ENCODE measurements around the gene MFAP3L. TPM values are rescaled to one million over a fixed set of nuclear protein-coding genes. Genes with fewer than 3 reads are reported as not detected.

MFAP3L gene
- total RNA-seq, 2 donors from 2014 or later: 2.4 to 4.7 TPM

DNA sequence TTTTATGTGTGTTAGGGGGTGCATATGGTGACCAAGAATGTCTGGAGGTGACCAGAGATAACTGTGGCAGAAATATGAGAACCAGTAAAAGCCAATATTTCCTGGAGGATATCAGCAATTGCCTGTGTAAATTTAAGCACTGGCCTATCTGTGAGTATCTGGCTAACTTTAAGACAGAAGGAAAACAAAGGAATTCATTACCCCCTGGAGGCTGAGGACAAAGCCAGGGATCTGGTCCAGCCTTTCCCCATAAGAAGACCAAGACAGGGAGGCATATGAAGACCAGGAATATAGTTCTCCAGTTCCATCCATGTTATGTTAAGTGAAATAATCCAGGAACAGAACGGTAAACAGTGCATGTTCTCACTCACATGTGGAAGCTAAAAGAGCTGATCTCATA is 49.2 kb downstream of the MFAP3L start:
- Histone ChIP-seq H3K36me3 (no peaks in the 10 kb centered on the region), H3K9ac (ENCODE audit: low read depth in 2 of 2, low read length in 2 of 2) (no peak overlapping the region), H3K4me1 (no peaks in the 10 kb centered on the region), H3K4me3 (no peak overlapping the region), H3K27ac (no peak overlapping the region), H3K27me3 (no peaks in the 10 kb centered on the region), H3K9me3 (no peaks in the 10 kb centered on the region)
- TF ChIP-seq, protein P1, sequence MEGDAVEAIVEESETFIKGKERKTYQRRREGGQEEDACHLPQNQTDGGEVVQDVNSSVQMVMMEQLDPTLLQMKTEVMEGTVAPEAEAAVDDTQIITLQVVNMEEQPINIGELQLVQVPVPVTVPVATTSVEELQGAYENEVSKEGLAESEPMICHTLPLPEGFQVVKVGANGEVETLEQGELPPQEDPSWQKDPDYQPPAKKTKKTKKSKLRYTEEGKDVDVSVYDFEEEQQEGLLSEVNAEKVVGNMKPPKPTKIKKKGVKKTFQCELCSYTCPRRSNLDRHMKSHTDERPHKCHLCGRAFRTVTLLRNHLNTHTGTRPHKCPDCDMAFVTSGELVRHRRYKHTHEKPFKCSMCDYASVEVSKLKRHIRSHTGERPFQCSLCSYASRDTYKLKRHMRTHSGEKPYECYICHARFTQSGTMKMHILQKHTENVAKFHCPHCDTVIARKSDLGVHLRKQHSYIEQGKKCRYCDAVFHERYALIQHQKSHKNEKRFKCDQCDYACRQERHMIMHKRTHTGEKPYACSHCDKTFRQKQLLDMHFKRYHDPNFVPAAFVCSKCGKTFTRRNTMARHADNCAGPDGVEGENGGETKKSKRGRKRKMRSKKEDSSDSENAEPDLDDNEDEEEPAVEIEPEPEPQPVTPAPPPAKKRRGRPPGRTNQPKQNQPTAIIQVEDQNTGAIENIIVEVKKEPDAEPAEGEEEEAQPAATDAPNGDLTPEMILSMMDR (IDR thresholded peaks at IDR 0.05): no peak
- DNase-seq: no peak
- intact Hi-C loops (cut with DNase I): no loop called here

DNA sequence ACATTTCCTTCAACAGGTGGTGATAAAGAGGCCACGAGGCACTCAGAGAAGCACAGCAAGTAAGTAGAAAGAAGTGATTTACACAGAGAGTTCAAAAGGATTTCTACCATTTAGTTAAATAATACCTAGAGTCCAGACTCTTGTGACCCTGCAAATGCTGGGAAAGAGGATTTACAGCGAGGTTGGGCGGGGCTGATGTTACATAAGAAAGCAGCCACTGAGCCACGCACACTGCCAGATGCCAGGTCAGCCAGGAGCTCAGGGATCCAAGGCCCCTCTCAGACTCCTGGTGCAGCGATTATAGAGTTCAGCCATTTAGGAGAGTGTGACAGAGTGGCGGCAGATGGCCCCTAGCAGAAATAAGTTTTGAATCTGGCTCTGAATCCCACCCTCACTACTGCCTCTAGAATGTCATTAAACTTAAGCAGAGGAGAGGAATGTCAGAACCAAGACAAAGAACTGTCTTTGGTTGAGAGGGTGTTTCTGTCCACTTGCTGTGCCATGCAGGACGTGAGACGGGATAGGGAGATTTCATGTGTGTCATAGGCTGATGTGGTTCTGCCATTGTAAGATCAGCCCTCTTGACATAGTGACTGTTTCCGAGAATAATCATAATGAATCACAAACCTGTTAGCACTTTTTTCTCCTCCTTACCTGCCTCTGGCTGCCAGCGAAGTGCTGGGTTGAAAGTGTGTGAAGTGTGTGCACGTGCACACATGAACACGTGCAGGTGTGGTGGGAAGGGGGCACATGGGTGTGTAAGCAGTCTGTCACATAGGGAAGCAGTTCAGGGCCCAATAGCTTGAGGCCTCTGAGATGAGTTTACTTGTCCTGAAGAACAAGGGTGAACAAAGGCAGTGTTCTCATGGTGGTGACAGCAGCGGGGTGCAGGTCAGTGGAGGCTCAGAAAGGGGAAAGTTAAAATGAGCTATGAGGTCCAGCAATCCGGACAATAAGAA is 50.1 kb downstream of the MFAP3L start:
- H3K4me3 ChIP-seq: no peak overlapping the region
- H3K9me3 ChIP-seq: no peaks in the 10 kb centered on the region
- no peak overlapping the region for H3K27ac ChIP-seq
- intact Hi-C loops (cut with DNase I): no loop called here
- TF ChIP-seq, protein P1 (IDR thresholded peaks at IDR 0.05): no peak
- H3K27me3 ChIP-seq: no peaks in the 10 kb centered on the region
- H3K9ac ChIP-seq (ENCODE audit: low read depth in 2 of 2, low read length in 2 of 2): no peak overlapping the region
- no peaks in the 10 kb centered on the region for H3K4me1 ChIP-seq
- H3K36me3 ChIP-seq: no peaks in the 10 kb centered on the region
- peak; percentile 49 for DNase-seq

DNA sequence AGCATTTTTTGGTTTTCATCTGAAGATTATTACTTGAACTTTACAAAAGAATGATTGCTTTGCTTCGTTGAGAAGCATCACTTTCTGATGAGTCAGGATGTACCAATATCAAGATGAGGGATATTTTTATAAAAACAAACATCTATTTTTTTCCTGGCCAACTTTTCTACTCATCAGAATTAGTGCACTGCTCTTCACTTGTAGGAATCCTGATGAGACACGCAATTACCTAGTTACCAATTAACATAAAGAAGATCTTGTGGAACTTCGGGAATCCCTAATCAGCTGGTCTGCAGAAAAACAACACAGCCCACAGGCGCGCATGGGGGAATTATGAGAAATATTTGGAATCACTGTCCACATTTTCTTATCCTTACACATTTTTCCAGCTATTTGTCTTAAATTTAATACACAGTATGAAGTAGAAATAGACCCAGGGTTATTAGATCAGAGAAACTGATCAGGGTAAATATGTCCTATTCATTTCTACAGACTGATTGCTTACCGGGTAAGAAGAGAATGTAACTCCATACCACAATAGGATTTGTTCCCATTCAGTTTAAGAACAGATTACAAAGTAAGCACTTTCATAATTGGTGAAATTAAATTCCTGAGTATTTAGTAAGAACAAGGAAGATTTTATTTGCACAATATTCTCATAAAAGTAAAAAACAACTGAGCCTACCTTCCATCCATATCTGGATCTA is 50.9 kb downstream of the MFAP3L start:
- TF ChIP-seq, protein P1 (IDR thresholded peaks at IDR 0.05): no peak
- Histone ChIP-seq H3K27ac (no peak overlapping the region), H3K9me3 (no peaks in the 10 kb centered on the region), H3K9ac (ENCODE audit: low read depth in 2 of 2, low read length in 2 of 2) (no peak overlapping the region), H3K4me3 (no peak overlapping the region), H3K36me3 (no peaks in the 10 kb centered on the region), H3K4me1 (no peaks in the 10 kb centered on the region), H3K27me3 (no peaks in the 10 kb centered on the region)
- no peak for DNase-seq
- intact Hi-C loops (cut with DNase I): no loop called here

DNA sequence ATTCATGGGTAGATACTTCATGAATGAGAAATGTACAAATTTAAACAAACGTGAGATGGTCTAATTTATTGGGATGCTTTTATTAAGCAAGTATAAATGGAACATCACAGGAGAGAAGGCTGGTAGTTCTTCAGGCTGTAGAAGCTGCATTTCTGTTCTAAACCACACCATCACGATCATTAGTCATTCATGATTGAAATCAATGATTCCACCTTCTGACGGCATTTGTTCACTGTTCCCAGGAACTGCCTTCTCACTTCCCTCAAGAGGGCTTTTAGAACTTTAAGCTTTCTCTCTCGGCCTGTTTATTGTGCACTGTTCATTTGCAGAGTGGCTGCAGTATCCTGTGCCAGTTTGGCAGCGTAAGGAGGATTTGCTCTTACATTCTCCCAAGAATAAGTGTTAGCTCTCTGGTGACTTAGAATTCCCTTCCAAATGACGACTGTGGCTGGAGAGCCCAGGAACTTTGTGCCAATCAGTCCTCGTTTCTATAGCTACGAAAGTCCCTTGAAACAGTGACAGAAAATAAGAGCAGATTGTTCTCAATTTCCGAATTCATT is 54.7 kb downstream of the MFAP3L start:
- intact Hi-C loops (cut with DNase I): no loop called here
- no peaks in the 10 kb centered on the region for H3K9me3 ChIP-seq
- no peaks in the 10 kb centered on the region for H3K27me3 ChIP-seq
- H3K36me3 ChIP-seq: no peaks in the 10 kb centered on the region
- TF ChIP-seq, protein P1 (IDR thresholded peaks at IDR 0.05): no peak
- DNase-seq: no peak
- H3K4me1 ChIP-seq: no peaks in the 10 kb centered on the region
- no peak overlapping the region for H3K27ac ChIP-seq
- no peak overlapping the region for H3K4me3 ChIP-seq
- H3K9ac ChIP-seq (ENCODE audit: low read depth in 2 of 2, low read length in 2 of 2): no peak overlapping the region

DNA sequence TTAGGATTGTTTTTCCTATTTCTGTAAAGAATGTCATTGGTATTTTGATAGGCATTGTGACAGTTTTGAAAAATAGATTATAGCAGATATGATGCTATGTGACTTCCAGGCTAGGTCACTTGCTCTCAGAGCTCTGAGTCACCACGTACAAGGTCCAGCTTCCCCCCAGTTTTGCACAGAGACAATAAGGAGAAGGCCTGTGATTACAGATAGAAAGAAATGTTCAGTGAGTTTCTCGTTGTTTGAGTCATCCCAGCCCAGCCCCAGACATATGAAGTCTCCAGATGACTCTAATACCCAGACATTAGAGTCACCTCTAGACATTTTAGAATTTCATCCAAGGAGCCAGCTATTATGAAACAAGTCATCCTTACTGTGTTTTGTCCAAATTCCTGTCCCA is 57.2 kb downstream of the MFAP3L start:
- Histone ChIP-seq H3K27me3 (no peaks in the 10 kb centered on the region), H3K4me3 (no peak overlapping the region), H3K36me3 (no peaks in the 10 kb centered on the region), H3K9ac (ENCODE audit: low read depth in 2 of 2, low read length in 2 of 2) (no peak overlapping the region), H3K4me1 (no peaks in the 10 kb centered on the region), H3K27ac (no peak overlapping the region), H3K9me3 (no peaks in the 10 kb centered on the region)
- DNase-seq: no peak
- intact Hi-C loops (cut with DNase I): no loop called here
- TF ChIP-seq, protein P1 (IDR thresholded peaks at IDR 0.05): no peak

Measured in colonic mucosa (tissue), 4 donors.